Osteoblast (primary cell): ENCODE data around the gene DENND1A. TPM values are rescaled to one million over a fixed set of nuclear protein-coding genes. Genes with fewer than 3 reads are reported as not detected.
A peak's percentile ranks its signal among the peaks of the same experiment; 100 is the strongest.

Experiments used
- DNase-seq: peaks from one replicate; pipeline ENCODE4 v3.0.0; 2011; ENCODE audit warnings: low spot score, mixed read lengths; ENCODE audit not compliant: insufficient read length; ENCODE audit errors: missing footprints
- H2AFZ ChIP-seq: 2 replicates; pipeline ENCODE4 v1.6.0; 2011; ENCODE audit warnings: mild to moderate bottlenecking, low read length
- H3K27ac ChIP-seq: 2 replicates; pipeline ENCODE4 v1.5.1; 2011; ENCODE audit warnings: mild to moderate bottlenecking, low read depth, low read length, moderate library complexity
- H3K27me3 ChIP-seq: 2 replicates; pipeline ENCODE4 v1.6.0; 2012; ENCODE audit warnings: mild to moderate bottlenecking, control low read depth, inconsistent platforms, low read length, moderate library complexity; ENCODE audit not compliant: insufficient read depth
- H3K36me3 ChIP-seq: 2 replicates; pipeline ENCODE4 v1.5.1; 2011; ENCODE audit warnings: mild to moderate bottlenecking, low read length, control low read depth, moderate library complexity; ENCODE audit not compliant: insufficient read depth
- H3K4me1 ChIP-seq: 2 replicates; pipeline ENCODE4 v1.5.1; 2011; ENCODE audit warnings: mild to moderate bottlenecking, low read length, control low read depth, moderate library complexity; ENCODE audit not compliant: insufficient read depth
- H3K4me2 ChIP-seq: 2 replicates; pipeline ENCODE4 v1.6.0; 2011; ENCODE audit warnings: mild to moderate bottlenecking, low read length; ENCODE audit not compliant: insufficient read depth
- H3K4me3 ChIP-seq: fragments of 200-600 bp; sonication (generic); 3 replicates; pipeline ENCODE4 v1.5.1; 2012; ENCODE audit warnings: mild to moderate bottlenecking, low read length, inconsistent platforms; ENCODE audit not compliant: insufficient read depth
- H3K79me2 ChIP-seq: 2 replicates; pipeline ENCODE4 v1.6.0; 2012; ENCODE audit warnings: mild to moderate bottlenecking, low read length, control low read depth, inconsistent platforms; ENCODE audit not compliant: insufficient read depth
- H3K9me3 ChIP-seq: 2 replicates; pipeline ENCODE4 v1.5.1; 2011; ENCODE audit warnings: low read depth, low read length, control low read depth
- H4K20me1 ChIP-seq: 2 replicates; pipeline ENCODE4 v1.6.0; 2012; ENCODE audit warnings: mild to moderate bottlenecking, low read length, control low read depth; ENCODE audit not compliant: insufficient read depth
- total RNA-seq: library from RNA; depleted of rRNA; stranded (reverse); fragments of >200 nt; gene quantifications from 2 replicates; pipeline ENCODE4 v1.2.3, GENCODE V29; 2012
- TF ChIP-seq, protein P1 (sequence below): IDR thresholded peaks from 2 replicates; pipeline ENCODE4 v1.5.1; 2011; ENCODE audit warnings: mild to moderate bottlenecking, low read depth, low read length, moderate library complexity; ENCODE audit errors: extremely low read depth

DENND1A gene
- total RNA-seq, 1 donor, result 14.1 TPM

GRCh38 chr9:123349033-123349432 lies 580.9 kb downstream of the DENND1A start:
- H4K20me1 ChIP-seq, result no peaks in the 10 kb centered on the region
- no peak for DNase-seq
- H3K4me1 ChIP-seq, result no peaks in the 10 kb centered on the region
- H3K4me3 ChIP-seq, result no peak overlapping the region
- H3K9me3 ChIP-seq, result no peaks in the 10 kb centered on the region
- no peak overlapping the region for H3K27ac ChIP-seq
- TF ChIP-seq, protein P1, sequence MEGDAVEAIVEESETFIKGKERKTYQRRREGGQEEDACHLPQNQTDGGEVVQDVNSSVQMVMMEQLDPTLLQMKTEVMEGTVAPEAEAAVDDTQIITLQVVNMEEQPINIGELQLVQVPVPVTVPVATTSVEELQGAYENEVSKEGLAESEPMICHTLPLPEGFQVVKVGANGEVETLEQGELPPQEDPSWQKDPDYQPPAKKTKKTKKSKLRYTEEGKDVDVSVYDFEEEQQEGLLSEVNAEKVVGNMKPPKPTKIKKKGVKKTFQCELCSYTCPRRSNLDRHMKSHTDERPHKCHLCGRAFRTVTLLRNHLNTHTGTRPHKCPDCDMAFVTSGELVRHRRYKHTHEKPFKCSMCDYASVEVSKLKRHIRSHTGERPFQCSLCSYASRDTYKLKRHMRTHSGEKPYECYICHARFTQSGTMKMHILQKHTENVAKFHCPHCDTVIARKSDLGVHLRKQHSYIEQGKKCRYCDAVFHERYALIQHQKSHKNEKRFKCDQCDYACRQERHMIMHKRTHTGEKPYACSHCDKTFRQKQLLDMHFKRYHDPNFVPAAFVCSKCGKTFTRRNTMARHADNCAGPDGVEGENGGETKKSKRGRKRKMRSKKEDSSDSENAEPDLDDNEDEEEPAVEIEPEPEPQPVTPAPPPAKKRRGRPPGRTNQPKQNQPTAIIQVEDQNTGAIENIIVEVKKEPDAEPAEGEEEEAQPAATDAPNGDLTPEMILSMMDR, result no peak
- H2AFZ ChIP-seq, result no peak overlapping the region
- H3K36me3 ChIP-seq, result no peaks in the 10 kb centered on the region
- H3K79me2 ChIP-seq, result no peaks in the 10 kb centered on the region
- peaks cover 22% of the 10 kb centered on the region for H3K27me3 ChIP-seq
- H3K4me2 ChIP-seq, result no peak overlapping the region

DNA sequence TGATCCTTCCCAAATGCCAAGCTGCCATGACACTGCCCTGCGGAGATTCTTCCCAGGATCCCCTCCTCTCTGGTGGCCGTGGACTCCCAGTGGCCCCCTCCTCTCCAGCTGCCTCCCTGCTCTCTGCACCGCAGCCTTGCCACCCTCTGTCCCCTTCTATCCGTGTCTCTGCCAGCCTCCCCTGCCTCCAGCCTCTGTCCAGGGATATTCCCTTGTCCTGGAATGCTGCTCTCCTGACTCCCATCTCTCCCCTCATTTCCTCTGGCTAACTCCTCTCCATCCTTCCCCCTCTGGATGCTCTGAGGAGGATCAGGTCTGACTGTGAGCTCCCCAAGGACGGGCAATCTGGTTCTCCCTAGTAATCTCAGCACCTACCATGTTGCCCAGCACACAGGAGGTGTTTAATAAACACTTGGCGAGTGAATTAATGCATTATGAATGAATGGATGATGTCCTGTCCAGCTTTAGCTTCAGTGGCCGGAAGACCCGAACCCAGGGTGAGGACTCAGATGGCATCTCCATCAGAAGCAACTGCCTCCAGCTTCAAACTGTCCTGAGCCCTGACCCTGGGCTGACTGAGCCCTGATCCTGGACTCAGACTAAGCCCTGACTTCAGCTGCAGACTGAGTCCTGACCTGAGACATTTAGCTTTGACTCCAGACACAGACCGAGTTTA lies 581.5 kb downstream of the DENND1A start:
- Histone ChIP-seq H3K27me3 (peaks cover 20% of the 10 kb centered on the region), H3K9me3 (no peaks in the 10 kb centered on the region), H3K36me3 (no peaks in the 10 kb centered on the region), H3K4me2 (peak overlapping the region; percentile 65), H3K4me3 (no peak overlapping the region), H4K20me1 (no peaks in the 10 kb centered on the region), H3K27ac (no peak overlapping the region), H3K4me1 (no peaks in the 10 kb centered on the region), H3K79me2 (no peaks in the 10 kb centered on the region), H2AFZ (peak overlapping the region; percentile 53)
- DNase-seq, result peak; percentile 88
- TF ChIP-seq, protein P1, result no peak

DNA sequence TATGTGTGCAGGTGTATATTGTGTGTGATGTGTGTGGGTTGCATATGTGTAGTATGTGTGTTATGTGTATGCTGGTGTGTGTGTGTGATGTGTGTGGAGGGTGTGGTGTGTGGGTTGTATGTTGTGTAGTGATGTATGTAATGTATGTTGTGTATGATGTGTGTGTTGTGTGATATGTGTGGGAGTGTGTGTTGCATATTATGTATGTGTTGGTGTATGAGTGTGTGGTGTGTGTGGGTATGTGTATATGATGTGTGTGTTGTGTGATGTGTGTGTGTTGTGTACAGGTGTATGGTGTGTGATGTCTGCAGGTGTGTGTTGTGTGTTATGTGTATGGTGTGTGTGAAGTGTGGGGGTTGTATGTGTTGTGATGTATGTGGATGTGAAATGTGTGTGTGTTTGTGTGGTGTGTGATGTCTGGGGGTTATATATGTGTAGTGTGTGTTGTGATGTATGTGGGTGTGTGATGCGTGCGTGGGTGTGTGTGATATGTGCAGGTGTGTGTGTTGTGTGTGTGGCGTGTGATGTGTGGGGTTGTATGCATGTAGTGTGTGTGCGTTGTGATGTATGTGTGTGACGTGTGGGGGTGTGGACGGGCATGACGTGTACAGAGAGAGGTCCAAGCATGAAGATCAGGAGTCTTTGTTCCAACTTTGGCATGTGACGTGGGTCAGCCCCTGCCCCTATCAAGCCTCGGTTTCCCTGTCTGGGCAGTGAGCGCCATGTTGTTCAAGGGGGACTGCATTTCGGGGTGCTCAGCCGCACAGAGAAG lies 582.5 kb downstream of the DENND1A start:
- Histone ChIP-seq H3K4me1 (no peaks in the 10 kb centered on the region), H3K27ac (no peak overlapping the region), H3K4me2 (peak overlapping the region; percentile 65), H3K27me3 (peaks cover 10% of the 10 kb centered on the region), H3K9me3 (no peaks in the 10 kb centered on the region), H2AFZ (peak overlapping the region; percentile 53), H3K79me2 (no peaks in the 10 kb centered on the region), H3K4me3 (peak overlapping the region; percentile 24), H3K36me3 (no peaks in the 10 kb centered on the region), H4K20me1 (no peaks in the 10 kb centered on the region)
- TF ChIP-seq, protein P1, result no peak
- peak; percentile 58 for DNase-seq

- Histone ChIP-seq H3K79me2 (no peaks in the 10 kb centered on the region), H3K9me3 (no peaks in the 10 kb centered on the region), H3K27me3 (peaks cover 10% of the 10 kb centered on the region), H2AFZ (no peak overlapping the region), H3K36me3 (no peaks in the 10 kb centered on the region), H3K4me1 (no peaks in the 10 kb centered on the region), H3K4me2 (no peak overlapping the region), H3K4me3 (no peak overlapping the region), H4K20me1 (no peaks in the 10 kb centered on the region), H3K27ac (no peak overlapping the region)
- no peak for DNase-seq
- TF ChIP-seq, protein P1, result no peak
Observed at GRCh38 chr9:123346826-123347225, 583.1 kb downstream of the DENND1A start.
